SKM-1 treated with dmso at 0.1 percent for 144 hours (cell line): Measurements from ENCODE around the gene POLR1B.
"Not testable (repeated sequence)": the region's sequence is repeated elsewhere in the genome, so short reads cannot be mapped to it uniquely, and the experiment has no call there.

Experiments
- DNase-seq: peaks from one replicate; lab custom pipeline; 2025; ENCODE audit not compliant: unreplicated experiment; lab: John Stamatoyannopoulos, UW

Gene POLR1B

DNA sequence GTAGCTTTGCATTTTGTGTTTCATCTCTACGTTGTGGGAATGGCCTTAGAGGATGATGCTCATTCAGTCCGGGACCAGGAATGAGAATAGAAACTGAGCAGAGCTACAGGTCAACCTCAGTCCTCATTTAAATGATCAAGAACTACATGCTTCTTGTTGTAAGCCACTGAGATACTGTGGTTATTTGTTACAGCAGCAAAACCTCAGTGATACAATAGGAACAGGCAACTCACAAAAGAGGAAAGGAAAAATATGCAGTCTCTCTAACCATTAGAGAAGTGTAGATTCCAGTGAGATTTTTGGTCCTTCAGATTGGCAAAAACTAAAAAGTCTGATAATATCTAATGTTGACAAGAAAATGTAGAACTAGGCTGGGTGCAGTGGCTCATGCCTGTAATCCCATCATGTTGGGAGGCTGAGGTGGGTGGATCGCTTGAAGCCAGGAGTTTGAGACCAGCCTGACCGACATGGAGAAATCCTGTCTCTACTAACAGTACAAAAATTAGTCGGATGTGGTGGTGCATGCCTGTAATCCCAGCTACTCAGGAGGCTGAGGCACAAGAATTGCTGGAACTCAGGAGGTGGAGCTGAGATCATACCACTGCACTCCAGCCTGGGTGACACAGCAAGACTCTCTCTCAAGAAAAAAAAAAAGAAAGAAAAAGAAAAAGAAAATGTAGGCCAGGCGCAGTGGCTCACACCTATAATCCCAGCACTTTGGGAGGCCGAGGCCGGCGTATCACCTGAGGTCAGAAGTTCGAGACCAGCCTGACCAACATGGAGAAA lies 55.5 kb downstream of the POLR1B start:
- no peak for DNase-seq

DNA sequence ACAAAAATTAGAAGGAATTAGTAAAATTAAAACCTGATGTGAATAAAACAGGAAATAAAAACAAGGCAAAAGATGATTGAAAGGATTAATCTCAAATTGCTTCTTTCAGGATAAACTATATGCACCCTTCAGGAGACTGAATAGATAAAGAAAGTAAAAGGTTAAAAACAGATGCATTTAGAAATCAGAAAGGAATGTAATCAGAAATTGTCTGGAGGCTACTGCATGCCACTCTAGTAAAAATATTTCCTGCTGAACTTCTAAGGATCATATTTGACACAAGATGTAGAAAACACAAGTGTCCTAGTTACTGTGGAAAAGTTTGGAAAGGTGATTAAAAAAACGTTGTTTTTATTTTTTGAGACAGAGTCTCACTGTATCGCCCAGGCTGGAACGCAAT lies 58.4 kb downstream of the POLR1B start:
- no peak for DNase-seq

DNA sequence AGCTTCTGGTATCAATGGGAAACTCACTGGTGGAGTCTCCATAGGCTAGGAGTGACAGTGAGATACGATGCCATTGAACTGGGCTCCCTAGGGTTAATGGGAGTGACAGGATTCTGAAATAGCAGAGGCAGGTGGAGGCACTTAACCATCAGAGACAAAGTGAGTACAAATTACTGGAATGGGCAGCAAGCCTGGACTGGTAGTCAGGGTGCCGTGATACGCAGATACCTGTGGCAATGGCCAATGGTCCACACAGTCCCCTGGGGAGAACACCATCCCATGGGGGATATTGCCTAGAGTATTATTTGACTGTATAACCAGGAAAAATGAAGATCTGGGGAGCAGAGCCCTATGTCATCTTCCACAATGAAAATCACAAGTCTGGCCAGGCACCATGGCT lies 59.5 kb downstream of the POLR1B start:
- no peak for DNase-seq

DNA sequence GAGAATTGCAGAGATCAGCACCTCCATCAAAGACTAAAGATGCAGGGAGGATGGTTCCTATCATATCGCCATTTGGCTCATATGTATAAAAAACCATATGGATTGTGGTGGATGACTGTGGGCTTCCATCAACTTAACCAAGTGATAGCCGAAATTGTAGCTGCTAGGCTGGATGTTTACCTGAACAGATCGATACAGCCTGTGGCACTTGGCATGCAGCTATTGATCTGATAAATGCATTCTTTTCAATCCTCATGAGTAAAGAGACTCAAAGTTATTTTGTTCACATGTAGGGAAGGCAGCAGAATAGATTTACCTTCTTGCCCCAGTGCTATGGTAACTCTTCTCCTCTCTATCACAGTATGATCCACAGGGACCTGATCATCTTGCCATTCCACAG lies 60.7 kb downstream of the POLR1B start:
- no peak for DNase-seq

DNA sequence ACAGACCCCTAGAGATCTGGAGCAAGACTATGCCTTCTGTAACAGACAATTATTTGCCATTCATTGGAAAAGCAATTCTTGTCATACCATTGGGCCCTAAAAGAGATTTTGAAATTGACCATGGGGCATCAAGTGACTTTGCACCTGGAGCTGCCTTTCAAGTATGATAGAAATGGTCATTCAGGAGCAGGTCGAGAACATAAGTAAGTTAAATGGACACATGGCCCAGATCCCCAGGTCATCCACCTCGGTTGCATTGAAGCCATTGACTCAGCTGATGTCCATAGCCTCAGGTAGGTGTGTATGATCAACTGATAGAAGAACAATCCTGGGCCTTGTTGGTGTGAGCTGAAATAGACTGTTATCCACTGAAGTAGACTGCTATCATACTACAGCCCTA lies 61.5 kb downstream of the POLR1B start:
- DNase-seq = no peak

DNA sequence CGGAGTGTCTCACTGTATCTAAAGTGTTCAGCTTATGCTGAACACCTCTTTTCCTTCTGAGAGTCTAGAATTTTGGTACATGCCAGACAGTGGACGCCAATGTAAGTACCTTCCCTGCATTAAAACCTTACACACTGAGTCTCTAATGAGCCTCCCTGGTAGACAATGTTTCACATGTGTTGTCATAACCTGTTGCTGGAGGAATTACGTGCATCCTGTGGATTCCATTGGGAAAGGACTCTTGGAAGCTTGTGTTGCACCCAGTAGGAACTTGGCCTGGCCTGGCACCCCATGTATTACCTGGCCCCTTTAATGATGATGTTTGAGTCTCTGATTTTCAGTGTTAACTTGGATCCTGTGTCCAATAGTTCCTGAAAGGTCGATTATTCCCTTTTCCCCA lies 62.7 kb downstream of the POLR1B start:
- no peak for DNase-seq

DNA sequence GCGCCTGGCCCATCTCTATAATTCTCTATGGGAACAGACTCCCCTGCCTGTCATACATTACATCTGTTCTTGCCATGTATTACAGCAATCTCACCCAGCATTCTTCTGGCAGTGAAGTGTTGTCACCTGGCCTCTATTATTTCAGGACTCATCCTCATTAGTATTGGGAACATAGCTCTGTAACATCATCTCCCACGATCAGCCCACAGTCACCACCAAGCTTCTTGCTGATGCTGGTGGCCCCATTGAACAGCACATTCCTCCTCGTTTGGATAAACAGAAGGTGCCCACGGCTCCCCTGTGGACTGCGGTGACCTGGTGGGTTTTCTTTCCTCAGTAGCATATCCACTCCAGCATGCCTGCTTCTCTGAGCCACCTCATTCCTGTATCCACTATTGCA lies 63.7 kb downstream of the POLR1B start:
- no peak for DNase-seq

DNA sequence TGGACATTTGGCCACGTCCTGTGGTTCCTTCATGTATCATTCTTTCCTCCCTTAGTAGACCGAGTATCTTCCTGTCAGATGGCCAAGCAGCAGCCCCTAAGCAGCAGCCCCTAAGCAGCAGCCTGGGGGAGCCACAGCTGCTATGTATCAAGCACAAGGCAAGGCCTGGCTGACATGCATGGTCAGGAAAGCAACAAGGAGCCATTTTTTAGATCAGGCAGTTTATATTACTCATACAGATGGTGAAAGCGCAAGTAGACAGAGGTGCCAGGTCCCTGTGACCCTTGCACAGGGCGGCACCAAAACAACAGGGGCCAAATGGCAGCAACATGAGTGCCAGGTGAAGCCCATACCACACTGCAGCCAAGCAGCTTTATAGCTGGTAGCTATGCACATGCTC lies 64.3 kb downstream of the POLR1B start:
- no peak for DNase-seq

DNA sequence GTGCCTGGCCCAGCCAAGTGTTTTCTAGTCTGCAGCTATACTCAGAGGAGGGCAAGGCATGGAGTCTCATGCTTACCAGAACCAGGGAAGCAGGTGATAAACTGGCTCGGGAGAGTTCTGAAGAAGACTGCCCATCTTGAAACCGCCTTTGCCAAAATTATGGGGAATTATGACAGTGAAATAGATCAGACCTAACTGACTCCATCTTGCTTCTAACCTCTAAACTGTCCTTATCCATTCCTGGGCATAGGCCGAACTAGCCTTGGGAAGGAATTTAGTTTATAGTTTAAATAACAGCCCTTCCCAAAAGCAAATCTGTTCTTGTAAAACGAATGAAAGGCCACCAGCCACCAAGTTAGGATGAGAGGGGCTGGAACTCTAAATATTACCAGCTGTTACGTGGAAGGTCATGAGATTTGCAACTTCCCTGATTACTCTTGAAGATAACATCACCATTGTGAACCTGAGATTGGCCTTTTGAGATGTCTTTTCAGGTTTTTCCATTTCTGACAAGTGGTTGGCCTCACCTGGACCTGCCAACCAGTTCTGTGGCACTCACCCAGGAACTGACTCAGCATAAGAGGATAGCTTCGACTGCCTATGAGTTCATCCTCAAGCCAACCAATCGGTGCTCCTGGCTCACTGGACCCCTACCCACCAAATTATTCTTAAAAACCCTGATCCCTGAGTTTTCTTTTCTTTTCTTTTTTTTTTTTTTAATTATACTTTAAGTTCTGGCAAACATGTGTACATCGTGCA lies 65.6 kb downstream of the POLR1B start:
- no peak for DNase-seq

DNA sequence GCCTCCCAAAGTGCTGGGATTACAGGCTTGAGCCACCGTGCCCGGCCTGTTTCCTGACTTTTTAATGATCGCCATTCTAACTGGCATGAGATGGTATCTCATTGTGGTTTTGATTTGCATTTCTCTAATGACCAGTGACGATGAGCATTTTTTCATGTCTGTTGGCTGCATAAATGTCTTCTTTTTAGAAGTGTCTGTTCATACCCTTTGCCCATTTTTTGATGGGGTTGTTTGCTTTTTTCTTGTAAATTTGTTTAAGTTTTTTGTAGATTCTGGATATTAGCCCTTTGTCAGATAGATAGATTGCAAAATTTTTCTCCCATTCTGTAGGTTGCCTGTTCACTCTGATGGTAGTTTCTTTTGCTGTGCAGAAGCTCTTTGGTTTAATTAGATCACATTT lies 67.1 kb downstream of the POLR1B start:
- not testable (repeated sequence) for DNase-seq

DNA sequence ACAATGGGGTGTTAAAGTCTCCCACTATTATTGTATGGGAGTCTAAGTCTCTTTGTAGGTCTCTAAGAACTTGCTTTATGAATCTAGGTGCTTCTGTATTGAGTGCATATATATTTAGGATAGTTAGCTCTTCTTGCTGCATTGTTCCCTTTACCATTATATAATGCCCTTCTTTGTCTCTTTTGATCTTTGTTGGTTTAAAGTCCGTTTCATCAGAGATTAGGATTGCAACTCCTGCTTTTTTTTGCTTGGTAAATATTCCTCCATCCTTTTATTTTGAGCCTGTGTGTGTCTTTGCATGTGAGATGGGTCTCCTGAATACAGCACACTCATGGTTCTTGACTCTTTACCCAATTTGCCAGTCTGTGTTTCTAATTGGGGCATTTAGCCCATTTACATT lies 70.0 kb downstream of the POLR1B start:
- not testable (repeated sequence) for DNase-seq

DNA sequence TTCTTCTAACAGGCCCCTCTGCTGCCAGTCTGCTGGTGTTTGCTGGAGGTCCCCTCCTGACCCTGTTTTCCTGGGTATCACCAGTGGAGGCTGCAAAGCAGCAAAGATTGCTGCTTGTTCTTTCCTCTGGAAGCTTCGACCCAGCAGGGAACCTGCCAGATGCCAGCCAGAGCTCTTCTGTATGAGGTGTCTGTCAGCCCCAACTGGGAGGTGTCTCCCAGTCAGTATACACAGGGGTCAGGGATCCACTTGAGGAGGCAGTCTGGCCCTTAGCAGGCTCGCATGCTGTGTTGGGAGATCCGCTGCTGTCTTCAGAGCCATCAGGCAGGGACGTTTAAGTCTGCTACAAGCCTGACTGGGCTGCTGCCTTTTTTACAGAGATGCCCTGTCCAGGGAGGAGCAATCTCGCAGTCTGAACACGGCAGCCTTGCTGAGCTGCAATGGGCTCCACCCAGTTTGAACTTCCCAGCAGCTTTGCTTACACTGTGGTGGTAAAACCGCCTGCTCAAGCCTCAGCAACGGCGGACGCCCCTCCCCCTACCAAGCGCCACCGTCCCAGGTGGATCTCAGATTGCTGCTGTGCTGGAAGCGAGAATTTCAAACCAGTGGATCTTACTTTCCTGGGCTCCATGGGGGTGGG lies 72.1 kb downstream of the POLR1B start:
- DNase-seq = no peak

DNA sequence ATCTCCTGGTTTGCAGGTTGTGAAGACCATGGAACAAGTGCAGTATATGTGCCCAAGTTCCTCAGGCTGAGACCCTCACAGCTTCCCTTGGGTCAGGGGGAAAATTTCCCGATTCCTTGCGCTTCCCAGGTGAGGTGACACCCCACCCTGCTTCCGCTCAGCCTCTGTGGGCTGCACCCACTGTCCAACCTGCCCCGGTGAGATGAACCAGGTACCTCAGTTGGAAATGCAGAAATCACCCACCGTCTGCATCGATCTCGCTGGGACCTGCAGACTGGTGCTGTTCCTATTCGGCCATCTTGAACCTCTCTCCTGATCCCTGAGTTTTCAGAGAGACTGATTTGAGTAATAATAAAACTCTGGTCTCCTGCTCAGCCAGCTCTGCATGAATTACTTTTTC lies 72.8 kb downstream of the POLR1B start:
- DNase-seq = no peak

DNA sequence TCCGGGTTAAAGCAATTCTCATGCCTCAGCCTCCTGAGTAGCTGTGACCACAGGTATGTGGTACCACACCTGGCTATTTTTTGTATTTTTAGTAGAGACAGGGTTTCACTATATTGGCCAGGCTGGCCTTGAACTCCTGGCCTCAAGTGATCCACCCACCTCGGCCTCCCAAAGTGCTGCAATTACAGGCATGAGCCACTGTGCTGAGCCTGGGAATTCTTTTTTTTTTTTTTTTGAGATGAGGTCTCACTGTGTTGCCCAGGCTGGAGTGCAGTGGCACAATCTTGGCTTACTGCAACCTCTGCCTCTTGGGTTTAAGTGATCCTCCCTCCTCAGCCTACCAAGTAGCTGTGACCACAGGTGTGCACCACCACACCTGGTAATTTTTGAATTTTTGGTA lies 73.5 kb downstream of the POLR1B start:
- not testable (repeated sequence) for DNase-seq

DNA sequence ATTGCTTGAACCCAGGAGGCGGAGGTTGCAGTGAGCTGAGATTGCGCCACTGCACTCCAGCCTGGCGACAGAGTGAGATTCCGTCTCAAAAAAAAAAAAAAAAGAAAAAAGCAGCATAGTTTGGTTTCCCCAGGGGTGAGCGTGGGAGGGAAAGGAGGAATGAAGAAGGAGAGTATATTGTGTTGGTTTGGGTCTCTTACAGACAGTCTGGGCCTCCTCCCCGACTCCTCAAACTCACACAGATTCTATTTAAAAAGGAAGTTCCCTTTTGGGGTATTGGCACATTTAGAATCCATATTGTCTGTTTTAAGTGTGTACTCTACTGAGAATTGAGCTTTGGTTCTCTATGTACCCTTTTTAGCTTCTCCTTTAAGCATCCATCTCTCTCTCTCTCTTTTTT lies 76.1 kb downstream of the POLR1B start:
- peak; percentile 53 for DNase-seq

DNA sequence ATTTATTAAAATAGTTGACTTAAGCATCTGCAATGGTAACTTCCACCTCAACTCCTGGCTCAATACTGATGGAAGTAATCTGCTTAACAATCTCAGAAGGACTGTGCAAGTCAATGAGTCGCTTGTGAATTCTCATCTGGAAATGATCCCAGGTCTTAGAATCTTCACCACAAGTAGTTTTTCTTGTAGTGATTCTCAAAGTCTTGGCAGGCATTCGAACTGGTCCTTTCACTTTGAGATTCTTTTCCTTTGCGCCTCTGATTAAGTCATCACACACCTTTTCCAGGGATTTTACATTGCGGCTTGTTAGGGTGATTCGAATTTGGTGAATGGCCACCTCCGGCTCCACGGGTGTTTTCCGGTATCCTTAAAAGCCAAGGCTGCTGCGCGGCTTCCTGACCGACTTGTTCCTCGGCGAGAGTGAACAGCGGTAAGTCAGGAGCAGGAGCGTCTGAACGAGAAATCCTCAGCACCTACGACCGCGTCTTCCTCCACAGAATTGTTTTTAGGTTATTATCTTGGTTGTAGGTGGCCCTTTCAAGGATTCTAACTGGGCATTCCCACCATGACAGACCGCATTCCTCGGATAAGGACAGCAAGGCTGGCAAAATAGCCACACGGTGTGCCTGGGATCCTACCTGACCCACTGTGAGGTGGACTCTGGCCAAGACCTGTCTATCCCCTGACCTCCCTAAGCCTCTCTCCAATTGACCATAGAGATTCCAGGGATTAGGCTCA lies 79.7 kb downstream of the POLR1B start:
- no peak for DNase-seq

DNA sequence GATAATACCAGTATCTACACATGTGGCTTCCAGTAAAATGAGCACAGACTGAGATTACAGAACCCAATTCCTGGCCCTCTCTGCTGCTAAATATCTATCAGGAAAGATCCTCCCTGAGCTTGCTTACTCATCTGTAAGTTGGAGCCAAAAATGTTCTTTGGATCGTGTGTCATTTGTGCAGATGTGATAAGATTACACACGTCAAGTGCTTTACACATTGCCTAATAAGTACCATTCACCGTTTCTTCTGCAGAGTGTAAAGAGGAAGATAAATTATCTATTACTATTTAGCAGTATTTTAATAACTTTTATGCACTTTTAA lies 80.2 kb downstream of the POLR1B start:
- DNase-seq = no peak

DNA sequence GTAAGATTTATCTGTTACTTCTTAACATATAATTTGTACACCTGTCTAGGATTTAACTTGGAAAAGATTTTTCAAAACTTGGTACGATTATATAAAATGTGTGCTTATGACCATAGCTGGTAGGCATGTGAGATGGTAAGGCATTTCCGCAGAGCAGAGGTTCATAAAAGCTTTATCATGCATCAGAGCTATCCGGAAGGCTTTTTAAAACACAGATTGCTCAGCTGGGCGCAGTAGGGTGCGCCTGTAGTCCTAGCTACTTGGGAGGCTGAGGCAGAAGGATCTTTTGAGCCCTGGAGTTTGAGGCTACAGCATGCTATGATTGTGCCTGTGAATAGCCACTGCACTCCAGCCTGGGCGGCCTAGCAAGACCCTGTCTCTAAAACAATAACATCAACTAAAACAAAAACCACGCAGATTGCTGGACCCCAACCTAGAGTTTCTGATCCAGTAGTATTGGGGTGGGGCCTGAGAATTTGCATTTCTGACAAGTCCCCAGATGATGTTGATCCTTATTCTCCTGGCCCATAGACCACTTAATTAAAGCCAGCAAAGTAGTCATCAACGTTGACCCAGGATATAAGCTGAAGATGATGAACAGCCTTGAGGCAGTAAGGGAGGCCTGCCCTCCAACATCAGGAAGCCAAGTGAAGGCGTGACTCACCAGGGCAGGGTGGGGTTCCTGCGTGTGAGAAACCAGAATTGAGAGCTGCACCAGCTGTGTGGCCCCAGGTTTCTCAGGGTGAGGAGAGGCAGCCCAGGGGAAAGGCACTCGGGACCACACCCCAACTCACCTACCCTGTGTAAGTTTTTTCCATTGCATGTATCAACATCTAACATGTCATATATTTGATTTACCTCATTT lies 81.9 kb downstream of the POLR1B start:
- peak; percentile 30 for DNase-seq

DNA sequence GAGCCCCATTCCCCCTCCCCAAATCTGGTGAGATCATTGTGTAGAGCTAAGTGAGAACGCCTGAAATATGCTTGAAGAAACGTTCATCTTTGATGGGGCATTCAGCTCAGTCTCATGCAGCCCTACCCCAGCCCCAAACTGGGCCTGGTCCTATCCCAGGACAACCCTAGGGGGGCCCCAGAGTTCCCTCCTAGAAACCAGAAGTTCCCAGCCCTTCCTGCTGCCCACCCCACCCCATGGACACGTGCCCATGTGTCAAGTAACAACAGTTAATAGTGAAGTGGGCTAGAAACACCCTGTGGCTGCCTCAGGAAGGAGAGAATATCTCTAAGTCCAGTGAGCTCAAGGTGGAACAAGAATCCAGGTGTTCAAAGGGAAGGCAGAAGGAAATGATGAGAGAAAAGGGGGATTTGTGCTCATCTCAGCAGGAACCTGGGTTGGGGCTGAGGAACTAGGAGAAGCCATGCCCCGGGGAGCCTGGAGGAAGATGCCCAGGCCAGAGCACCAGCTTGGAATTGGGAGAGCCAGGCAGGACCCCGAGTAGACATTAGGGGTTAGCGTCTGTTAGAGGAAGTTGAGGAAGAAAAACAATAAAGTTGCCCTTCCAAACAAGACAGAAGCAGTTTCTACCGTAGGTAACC lies 83.3 kb downstream of the POLR1B start:
- no peak for DNase-seq

DNA sequence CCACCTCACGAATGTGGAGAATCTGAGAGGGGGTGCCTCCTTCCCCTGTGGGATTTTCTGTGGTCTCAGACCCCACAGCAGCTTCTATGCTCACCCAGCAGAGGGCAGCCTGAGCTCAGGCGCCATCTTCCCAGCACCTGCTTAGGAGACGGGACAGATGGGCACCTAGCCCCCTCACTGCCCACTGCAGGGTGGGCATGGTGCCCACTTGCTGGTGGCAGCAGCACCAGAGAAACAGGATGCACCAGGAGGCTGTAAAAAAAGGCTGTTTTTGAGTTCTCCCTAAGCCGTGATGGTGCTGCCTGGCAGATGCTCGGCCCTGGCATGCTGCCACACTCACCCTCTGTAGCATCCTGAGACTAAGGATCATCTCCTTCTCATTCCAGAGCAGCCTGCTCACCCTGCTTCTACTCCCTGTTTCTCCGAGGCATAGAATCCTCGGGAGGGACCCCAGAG lies 84.4 kb downstream of the POLR1B start:
- DNase-seq = peak; percentile 28
